Astrocyte of the spinal cord (primary cell): ENCODE data around the gene CENPT.

ENCODE experiments used
- DNase-seq: peaks from one replicate; pipeline ENCODE4 v3.0.0; 2011; ENCODE audit warnings: low read depth, low spot score
- H3K4me3 ChIP-seq: 2 replicates; pipeline ENCODE4 v1.5.1; 2011; ENCODE audit warnings: low read depth, mild to moderate bottlenecking, low read length, moderate library complexity
- CTCF ChIP-seq: IDR thresholded peaks from 2 replicates; pipeline ENCODE4 v1.5.1; 2012; ENCODE audit warnings: low read depth, mild to moderate bottlenecking, low read length, inconsistent platforms
- in situ Hi-C: cut with HindIII; loops from 2 replicates; pipeline ENCODE4 v1.10.0; 2017; ENCODE audit warnings: low sequenced_read_pairs

CENPT gene

GRCh38 chr16:67805718-67806427 is 41.6 kb downstream of the CENPT start:
- DNase-seq: no peak
- TF ChIP-seq CTCF: no peak
- in situ Hi-C loops: no loop called here
- peak overlapping the region; percentile 97 for H3K4me3 ChIP-seq

- H3K4me3 ChIP-seq: peak overlapping the region; percentile 97
- in situ Hi-C loops: no loop called here
- DNase-seq: no peak
- TF ChIP-seq CTCF: no peak
Measured at GRCh38 chr16:67804853-67805542, 42.5 kb downstream of the CENPT start.

GRCh38 chr16:67803894-67804293 is 43.6 kb downstream of the CENPT start:
- no peak for DNase-seq
- TF ChIP-seq CTCF: no peak
- in situ Hi-C loops: no loop called here
- no peak overlapping the region for H3K4me3 ChIP-seq

- H3K4me3 ChIP-seq: no peak overlapping the region
Measured at GRCh38 chr16:67801883-67802282, 45.6 kb downstream of the CENPT start.

GRCh38 chr16:67801241-67801640 is 46.3 kb downstream of the CENPT start:
- DNase-seq: no peak
- in situ Hi-C loops: no loop called here
- H3K4me3 ChIP-seq: no peak overlapping the region
- no peak for TF ChIP-seq CTCF

More at GRCh38 chr16:67801883-67802282, 45.6 kb downstream of the CENPT start:
- no peak for DNase-seq
- in situ Hi-C loops: no loop called here
- TF ChIP-seq CTCF: no peak

- DNase-seq: no peak
- in situ Hi-C loops: no loop called here
- no peak for TF ChIP-seq CTCF
- H3K4me3 ChIP-seq: no peak overlapping the region
Measured at GRCh38 chr16:67800338-67800926, 47.1 kb downstream of the CENPT start.
